NCI-H2196 (cell line): ENCODE results near the gene DGKQ.
"Not testable (repeated sequence)": the region's sequence is repeated elsewhere in the genome, so short reads cannot be mapped to it uniquely, and the experiment has no call there.

ENCODE experiments used
- DNase-seq: peaks from one replicate; lab custom pipeline; 2025; ENCODE audit not compliant: unreplicated experiment; lab: John Stamatoyannopoulos, UW

Gene DGKQ

DNA sequence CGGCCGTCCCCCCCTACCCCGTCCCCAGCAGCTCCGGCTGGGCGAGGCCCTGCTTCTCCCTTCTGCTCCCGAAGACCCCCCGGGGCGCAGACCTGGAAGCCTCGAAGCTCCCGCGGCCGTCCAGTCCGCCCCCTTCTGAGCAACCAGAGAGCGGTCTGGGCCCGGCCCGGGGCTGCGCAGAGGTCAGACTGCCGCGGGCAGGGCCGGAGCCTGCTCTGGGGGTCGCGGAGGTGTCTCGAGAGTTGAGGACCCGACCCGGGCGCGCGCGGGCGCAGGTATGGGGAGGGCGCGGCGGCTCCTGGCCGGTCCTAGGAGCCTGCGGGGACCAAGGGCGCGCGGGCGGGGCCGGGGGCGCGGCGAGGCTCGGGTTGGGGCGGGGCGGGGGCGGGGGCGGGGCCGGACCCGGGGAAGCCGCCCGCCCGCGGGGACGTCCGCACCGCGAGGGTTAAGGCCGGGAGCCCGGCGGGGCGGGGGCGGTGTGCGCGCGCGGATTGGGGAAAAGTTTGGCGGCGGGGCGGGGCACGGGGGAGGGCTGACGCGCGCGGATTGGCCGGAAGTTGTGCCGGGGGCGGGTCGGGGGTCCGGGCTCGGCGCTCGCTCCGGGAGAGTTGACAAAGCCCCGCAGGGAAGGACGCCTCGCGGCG lies 37.8 kb upstream of the DGKQ start, which contains the start of gene FGFRL1:
Gene FGFRL1 (plus strand): TSS at position 605 of the 644 bp plus-strand sequence. CDS start 860 bp downstream, outside the sequence.
- DNase-seq, result peak; percentile 83

DNA sequence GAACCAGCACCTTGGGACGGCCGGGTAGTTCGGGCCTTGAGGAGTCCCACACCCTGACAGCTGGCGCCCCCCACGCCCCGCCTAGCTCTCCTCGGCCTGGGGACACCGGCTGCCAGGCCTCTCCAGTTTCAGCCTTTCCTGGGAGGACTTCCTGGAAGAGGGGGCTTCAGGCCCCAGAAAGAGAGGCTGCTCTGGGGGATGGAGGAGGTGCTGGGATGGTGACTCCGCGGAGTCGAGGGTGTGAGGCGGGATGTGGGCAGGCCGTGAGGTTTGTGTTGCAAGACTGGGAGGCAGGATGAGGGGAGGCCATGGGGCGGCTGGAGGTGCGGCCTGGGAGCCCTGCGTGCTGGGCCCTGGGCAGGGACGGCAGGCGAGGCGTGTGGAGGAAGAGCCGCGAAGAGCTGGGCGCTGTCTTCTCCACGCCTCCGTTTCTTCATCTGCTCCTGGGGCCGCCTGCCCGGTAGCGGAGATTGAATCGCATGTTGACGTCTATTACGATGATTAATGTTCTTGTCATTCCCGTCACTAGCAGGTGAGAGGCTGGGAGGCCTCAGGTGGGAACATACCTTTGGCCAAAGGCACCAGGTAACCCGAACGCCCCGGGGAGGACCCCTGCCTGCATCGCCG lies 37.1 kb upstream of the DGKQ start:
- DNase-seq, result peak; percentile 55

DNA sequence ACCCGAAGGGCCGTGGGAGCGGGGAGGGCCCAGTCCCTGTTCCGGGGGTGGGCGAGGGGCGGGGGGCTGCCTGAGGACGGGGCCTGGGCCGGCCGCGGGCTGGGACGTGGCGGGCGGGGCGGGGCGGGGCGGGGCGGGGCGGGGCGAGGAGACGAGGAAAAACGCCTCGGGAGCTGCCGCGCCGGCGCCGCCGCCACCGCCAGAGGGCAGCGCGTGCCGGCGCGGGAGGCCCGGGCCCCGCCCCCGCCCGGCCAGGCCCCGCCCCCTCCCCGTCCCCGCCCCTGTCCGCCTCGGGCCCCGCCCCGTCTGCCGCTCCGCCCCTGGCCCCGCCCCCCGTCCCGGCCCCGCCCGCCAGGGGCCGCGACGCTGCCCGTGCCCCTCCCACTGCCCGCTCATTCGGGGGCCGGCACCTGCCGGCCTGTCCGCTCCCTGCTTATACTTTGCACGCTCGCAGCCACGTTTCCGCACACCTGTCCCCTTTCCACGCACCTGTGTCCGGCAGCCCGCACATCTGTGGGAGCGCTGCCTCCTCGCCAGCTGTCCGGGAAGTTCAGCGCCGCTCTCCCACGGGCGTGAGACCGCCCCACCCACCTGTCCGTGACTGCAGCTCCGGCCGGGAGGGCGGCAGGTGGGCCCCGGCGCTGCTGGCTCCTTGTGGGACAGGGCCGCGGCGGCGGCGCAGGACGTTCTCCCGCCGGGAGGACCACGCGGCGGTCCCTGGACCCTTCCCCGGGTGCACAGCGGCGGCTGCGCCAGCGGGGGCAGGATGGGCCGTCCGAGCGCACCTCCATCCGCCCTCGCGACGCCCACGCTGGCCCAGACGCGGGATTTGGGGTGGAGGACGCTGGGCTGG lies 36.4 kb upstream of the DGKQ start:
- DNase-seq, result peak; percentile 65

DNA sequence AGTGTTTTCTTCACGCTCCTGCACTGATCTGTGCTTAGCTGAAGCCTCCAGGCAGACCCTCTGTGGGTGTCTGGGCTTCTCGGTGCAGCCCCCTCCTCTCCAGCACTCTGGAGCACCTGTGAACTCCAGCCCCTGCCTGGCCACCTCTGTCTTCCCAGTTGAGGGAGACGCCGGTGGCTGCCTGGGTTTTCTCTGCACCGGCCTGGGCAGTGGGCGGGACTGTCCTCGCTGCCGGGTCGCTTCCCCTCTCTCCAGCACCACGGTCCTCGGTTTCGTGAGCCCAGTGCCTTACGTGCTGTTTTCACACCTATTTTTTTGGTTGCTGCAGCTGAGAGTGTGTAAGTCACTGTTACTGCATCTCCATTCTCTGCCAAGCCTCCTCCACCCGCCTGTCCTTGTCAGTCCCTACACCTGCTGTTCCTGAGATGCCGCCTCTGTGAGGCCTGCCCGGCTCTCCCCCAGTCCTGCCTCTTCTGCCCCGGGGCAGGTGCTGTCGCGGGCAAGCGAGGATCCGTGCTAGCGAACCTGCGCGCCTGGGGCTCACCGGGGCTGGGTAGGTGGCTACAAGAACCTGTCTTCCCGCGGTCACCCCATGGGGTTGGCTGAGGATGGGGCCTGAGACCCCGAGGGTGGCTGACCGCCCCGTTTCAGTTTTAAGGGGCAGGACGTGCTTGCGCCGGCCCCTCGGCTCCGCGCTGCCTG lies 35.6 kb upstream of the DGKQ start:
- peak; percentile 6 for DNase-seq

DNA sequence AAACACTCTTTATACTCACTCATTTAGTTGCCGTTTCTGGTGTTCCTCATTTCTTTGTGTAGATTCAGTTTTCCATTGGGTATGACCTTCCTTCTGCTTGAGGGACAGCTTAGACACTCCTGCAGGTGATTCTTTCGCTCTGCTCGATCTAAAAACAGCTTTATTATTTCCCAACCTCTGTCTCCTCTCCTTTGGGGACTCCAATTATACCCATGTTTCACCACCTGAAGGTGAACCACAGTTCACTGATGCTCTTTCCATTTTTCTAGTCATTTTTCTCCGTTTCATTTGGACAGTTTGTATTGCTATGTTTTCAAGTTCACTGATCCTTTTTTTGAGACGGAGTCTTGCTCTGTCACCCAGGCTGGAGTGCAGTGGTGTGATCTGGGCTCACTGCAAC lies 33.5 kb upstream of the DGKQ start:
- no peak for DNase-seq

DNA sequence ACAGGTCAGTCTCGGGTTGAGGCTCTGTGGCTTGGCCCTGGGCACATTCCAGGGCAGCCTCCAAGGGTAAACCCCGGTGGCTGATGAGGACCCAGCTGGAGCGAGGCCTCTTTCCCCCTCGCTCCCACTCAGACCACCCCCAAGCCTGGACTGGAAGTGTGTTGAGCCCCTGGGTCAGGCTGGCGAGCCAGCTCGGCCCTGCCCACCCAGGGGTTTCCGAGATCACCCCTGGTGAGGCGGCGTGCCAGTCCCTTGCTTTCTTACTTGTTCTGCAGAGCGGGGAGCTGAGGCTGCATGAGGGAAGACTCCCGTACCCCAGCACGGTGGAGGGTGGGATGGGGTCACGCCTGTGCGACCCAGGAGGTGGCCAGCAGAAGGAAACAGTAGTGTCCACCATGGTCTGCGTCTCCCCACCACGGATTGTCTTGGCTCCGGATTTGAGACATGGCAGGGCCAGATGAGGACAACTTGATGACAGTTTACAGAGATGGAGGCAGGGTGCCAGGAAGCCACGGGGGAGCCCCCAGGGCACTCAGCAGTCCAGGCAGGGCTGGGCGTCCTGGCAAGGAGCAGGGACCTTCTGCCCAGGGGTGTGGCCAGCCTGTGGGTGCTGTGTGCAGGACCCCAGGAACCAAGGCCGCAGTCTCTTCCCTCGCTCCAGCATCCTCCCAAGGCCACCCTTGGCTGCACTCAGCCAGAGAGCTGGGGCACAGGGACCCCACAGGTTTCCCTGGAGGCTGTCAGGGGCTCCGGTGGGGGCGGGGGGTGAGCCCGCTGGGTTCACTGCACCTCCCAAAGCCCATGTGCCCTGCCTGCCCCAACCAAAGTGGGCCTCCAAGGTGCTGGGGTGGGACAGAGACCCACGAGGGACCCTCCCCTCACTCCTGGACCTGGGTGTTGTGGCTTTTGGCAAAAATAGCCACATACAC lies 31.5 kb upstream of the DGKQ start:
- no peak for DNase-seq

DNA sequence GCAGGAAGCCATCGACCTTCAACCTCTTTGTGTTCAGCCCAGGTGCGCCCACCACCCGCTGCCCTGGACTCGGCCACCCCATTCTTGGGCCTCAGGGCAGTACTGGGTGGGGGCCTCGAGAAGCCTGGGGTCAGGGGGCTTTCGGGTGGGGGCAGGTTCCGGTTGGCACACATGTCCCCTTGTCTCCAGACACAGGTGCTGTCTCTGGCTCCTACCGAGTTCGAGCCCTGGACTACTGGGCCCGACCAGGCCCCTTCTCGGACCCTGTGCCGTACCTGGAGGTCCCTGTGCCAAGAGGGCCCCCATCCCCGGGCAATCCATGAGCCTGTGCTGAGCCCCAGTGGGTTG lies 30.7 kb upstream of the DGKQ start:
- no peak for DNase-seq

DNA sequence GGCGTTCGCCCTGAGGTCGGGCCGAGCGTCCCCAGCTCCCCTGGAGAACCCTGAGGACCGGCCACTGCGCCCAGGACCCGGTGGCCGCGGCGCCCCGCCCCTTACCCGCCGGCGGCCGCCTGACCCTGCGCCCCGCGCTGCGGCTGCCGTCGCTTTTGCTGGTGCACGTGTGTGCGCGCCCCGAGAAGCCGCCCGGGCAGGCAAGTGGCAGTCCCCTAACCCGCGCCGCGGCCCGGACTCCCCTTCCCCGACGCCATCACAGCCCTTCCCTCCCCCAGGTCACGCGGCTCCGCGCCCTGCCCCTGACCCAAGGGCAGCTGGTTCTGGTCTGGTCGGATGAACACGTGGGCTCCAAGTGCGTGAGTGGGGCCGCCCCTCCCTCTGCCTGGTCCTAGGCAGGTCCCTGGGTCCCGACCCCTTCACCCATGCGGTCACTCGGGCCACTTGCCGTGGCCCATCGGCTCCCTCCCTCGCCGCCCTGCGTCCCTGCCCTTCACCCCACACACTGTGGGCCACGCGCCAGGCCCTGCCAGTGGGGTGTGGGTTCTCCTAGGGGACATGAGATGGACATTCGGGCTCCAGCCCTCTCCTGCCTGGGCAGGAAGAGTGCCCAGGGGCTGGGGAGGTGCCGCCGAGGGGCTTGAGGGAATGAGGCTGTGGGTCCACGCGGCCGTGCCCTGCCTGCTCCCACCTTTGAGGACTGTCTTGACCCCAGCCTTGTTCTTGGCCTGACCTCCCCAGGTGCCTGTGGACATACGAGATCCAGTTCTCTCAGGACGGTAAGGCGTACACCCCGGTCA lies 30.1 kb upstream of the DGKQ start:
- no peak for DNase-seq

DNA sequence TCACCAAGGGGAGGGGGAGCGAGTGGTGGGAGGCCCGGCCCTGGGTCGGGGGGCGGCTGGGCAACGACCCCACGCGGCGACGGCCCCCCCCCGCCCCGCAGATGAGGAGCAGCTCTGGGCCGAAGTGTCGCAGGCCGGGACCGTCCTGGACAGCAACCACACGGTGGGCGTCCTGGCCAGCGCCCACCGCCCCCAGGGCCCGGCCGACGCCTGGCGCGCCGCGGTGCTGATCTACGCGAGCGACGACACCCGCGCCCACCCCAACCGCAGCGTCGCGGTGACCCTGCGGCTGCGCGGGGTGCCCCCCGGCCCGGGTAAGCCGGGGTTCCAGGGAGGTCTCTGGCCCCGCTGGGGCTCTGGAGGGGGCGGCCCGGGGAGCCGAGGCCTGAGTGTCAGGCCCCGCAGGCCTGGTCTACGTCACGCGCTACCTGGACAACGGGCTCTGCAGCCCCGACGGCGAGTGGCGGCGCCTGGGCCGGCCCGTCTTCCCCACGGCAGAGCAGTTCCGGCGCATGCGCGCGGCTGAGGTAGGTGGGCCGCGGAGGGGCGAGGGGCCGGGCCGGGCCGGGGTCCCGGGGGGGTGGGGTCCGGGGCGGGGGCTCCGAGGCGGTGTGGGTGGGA lies 29.4 kb upstream of the DGKQ start:
- DNase-seq, result no peak

DNA sequence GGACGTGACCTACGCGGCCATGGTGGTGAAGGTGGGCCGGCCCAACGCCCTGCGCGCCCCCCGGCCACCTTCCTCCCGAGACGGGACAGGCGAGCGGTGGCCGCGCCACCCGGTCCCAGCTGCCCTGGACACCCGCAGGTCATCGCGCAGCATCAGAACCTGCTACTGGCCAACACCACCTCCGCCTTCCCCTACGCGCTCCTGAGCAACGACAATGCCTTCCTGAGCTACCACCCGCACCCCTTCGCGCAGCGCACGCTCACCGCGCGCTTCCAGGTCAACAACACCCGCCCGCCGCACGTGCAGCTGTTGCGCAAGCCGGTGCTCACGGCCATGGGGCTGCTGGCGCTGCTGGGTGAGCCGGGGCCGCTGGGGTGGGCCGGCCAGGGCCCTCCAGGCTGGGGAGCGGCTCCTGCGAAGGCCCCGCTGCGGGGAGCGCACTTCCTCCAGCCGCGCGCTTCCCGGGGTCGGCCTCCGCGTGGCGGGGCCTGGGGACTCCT lies 28.8 kb upstream of the DGKQ start:
- peak; percentile 6 for DNase-seq

DNA sequence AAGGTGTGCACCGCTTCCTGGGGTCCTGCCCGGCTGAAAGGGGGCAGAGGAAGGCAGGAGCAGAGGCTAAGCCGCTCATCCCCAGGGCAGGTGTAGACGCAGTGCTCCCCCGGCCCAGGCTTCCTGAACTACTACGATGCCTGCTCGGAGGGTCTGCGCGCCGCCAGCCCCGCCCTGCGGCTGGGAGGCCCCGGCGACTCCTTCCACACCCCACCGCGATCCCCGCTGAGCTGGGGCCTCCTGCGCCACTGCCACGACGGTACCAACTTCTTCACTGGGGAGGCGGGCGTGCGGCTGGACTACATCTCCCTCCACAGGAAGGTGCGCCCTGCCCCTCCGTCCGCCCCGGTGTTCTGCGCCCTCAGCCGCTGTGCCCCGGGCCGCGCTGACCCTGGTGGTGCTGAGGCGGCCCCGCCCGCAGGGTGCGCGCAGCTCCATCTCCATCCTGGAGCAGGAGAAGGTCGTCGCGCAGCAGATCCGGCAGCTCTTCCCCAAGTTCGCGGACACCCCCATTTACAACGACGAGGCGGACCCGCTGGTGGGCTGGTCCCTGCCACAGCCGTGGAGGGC lies 28.3 kb upstream of the DGKQ start:
- no peak for DNase-seq

DNA sequence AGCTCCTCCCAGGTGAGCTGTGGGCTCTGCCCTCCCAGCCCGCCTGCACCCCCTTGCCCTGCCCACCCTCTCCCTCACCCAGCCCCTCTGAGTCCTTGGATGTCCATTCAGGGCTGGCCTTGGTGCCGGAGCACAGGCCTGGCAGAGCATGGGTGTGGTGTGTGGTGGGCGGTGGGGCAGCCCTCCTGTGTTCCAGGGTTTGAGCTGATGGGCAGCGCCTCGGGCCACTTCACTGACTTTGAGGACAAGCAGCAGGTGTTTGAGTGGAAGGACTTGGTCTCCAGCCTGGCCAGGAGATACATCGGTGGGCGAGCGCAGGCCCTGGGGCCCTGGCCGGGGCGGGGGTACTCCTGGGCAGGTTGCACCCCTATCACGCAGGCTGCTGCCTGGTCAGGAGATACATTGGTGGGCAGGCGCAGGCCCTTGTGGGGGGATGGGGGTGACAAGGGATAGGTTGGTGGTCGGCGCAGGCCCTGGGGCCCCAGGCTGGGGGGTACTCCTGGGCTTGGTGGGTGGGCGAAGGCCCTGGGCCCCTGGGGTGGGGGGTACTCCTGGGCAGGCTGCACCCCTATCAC lies 27.4 kb upstream of the DGKQ start:
- no peak for DNase-seq

DNA sequence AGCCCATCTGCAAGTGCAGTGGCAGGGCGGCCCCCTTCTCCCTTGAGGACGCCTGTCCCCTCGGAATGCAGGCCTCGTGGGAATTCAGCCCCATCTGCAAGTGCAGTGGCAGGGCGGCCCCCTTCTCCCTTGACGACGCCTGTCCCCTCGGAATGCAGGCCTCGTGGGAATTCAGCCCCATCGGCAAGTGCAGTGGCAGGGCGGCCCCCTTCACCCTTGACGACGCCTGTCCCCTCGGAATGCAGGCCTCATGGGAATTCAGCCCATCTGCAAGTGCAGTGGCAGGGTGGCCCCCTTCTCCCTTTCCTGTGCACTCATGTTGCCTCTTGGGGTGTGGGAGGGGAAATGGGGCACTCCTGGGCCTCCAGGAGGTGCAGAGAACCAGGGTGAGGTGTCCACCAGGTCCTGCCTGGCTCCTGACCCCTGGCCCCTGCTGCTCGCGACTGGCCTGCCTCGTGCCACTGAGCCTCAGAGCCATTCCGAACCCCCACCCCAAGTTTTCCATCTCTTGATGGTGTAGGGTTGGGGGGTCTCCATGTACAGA lies 26.6 kb upstream of the DGKQ start:
- DNase-seq, result no peak

DNA sequence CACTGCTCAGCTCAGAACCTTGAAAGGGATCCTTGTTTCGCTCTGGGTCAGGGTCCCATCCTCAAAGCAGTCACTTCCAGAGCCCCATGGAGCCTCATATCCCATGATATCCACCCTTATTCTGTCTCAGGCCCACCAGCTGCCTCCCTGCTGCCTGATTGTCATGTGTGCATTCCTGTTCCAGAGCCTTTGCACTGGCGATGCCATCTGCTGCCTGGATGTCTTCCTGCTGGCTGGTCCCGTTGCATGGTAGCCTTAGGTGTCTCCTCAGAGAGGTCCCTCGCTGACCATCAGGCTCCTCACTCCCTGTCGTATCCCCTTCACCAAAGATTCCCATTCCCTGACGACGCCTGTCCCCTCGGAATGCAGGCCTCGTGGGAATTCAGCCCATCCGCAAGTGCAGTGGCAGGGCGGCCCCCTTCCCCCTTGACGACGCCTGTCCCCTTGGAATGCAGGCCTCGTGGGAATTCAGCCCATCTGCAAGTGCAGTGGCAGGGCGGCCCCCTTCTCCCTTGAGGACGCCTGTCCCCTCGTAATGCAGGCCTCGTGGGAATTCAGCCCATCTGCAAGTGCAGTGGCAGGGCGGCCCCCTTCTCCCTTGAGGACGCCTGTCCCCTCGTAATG lies 26.0 kb upstream of the DGKQ start:
- not testable (repeated sequence) for DNase-seq

DNA sequence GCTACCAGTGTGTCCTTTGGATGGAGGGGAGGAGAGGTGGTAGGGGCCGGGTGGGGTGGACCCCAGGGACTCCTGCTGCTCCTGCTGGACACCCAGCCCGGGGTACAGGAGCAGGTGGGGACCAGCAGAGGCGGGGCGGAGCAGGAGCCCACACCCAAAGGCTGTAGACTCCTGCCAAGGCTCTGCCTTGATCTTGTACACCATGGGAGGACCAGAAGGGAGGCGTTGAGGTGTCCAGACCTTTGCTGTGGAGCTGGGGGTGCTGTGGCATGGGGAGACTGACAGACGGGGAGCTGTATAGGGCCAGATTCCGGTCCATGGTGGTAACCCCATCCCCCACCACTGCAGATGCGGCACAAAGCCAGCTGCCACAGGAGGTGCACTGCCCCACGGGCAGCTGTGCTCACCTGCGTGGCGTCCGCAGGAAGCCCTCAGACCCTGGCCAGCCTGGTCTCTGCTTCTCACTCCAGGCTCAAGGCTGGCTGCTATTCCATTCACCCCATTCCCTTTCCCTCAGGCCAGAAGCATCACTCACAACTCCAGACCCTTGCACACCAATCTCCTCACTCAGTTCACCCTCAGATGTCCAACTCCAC lies 24.8 kb upstream of the DGKQ start:
- DNase-seq, result no peak

DNA sequence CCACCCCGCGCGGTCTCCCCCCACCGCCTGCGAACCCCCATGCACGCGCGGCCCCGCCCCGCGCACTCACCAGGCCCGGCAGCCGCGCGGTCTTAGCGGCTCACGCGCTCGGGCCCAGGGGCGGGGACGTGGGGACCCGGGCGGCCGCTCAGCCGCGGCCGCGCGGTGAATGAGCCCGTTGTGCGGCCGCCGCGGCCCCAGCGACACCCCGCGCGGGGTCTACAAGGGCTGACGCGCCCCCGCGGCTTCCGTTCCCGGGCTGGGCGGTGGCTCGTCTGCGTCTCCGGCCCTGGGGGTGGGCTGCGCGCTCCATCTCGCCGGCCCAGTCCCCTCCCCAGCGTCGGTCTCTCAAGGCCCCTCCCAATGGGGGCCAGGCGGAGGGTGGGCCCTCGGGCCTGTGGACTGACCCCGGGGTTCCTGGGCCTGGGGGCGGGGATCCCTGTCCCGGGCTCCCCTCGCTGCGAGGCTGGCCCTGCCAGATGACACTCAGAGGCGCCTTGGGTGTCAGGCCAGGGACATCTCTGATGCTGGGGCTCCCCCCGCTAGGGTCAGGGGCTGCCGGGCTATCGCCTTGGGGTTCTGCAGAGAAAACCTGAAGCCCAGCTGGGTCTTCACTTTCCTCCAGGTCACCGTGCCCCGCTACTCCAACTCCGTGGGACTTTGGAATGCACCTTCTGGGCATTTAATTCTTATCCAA lies 24.2 kb upstream of the DGKQ start:
- DNase-seq, result peak; percentile 3

DNA sequence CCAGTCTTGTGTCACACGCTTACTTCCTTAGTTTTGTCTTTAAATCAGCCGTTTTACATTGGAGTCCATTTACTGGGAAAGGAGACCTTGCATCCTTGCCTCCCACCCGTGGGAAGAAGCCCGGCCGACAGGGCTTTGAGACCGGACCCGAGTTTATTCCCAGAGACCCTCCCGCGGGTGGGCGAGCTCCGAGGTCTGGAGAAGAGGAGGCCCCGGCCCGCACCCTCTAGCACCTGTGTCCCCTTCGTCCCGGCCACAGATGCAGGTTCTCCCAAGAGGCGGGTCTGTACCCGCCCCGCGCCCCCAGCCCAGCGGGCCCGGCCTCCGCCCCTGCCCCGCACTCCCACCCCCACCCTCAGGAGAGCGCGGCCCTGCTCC lies 23.6 kb upstream of the DGKQ start:
- DNase-seq, result no peak
